Heart left ventricle (tissue), 13 donors: ENCODE data around the gene MTF2.

Experiments
- CTCF ChIP-seq, 12 donors: fragments of 200-600 bp; sonication (generic) in 4 of 12; IDR thresholded peaks; one replicate each; pipeline versions ENCODE4 v1.5.0 to v1.8.0; 2018 to 2022; ENCODE audit warnings: antibody characterized with exemption in 12 of 12, mild to moderate bottlenecking in 5 of 12
- POLR2A ChIP-seq, 2 donors: fragments of 450-650 bp; IDR thresholded peaks; one replicate each; pipeline ENCODE4 v1.6.1; 2017; ENCODE audit warnings: antibody characterized with exemption in 2 of 2, mild to moderate bottlenecking in 2 of 2, moderate library complexity in 2 of 2
- donor health status: ischemic (EF 13 %, LVEDD 7.1; RV severe dilation, severe dysfunction).
- donor health status: DM: no; HTN: yes; CAD: no.
- donor health status: DM: no; HTN: no; CAD: no.
- donor health status: ischemic (EF 25% LVEDD 6.9; RV normal size, moderate dysfunction).
- donor health status: ischemic (EF 25% LVEDD 5.7; RV mildly dilated, moderate dysfunction).
- donor health status: ischemic (EF 35%, LVEDD 5.7; RV mildly dilated, moderate dysfunction).
- donor health status: nonischemic (EF 11% LVEDD 7.7; RV severe dilation, severe dysfunction).
- donor health status: DM: yes; HTN: yes; CAD: no.
- donor health status: PGD.
- donor health status: ischemic (EF 29% LVEDD 5.4; RV normal size, mild dysfunction).
- donor health status: nonischemic (EF 23%, LVEDD 6.1; RV moderate dilation, normal function).

- TF ChIP-seq CTCF (IDR thresholded peaks at IDR 0.05) (no peak), POLR2A (IDR thresholded peaks at IDR 0.05) (no peak)
These were observed 28.3 kb downstream of the MTF2 start for GRCh38 chr1:93107395-93107794.
